GM10248 (cell line): ENCODE measurements around the gene TPK1.

Source experiments
- CTCF ChIA-PET: fragments of 300-600 bp; sonication (Branson Sonifier 250); formaldehyde crosslinking; extraction: SDS; loops from one replicate; lab custom pipeline; 2021; ENCODE audit warnings: antibody characterized with exemption; lab: Yijun Ruan, JAX
- POLR2A ChIA-PET: fragments of 350-650 bp; sonication (Branson Sonifier 250); formaldehyde crosslinking; extraction: SDS; loops from one replicate; lab custom pipeline; 2020; ENCODE audit warnings: antibody characterized with exemption; lab: Yijun Ruan, JAX
- DNase-seq: peaks from one replicate; pipeline ENCODE4 v3.0.0; 2012; ENCODE audit errors: extremely low spot score
- TF ChIP-seq, protein P1 (sequence below): IDR thresholded peaks from 2 replicates; pipeline ENCODE4 v1.5.1; 2012; ENCODE audit warnings: mild to moderate bottlenecking, low read depth; ENCODE audit errors: extremely low read depth, missing control alignments, control extremely low read depth

The TPK1 gene

DNA sequence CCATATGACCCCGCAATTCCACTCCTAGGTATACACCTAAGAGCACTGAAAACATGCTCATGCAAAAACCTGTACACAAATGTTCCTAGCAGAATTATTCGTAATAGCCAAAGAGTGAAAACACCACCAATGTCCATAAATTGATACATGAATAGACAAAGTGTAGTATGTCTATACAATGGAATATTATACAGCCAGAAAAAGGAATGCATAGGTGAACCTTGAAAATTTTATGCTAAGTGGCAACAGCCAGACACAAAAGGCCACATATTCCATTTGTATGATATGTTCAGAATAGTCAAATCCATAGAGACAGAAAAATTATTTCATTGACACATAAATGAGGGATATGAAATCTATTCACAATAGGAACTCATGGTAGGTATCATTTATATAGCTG lies 351.4 kb downstream of the TPK1 start:
- ChIA-PET POLR2A (no interaction called here), CTCF (no interaction called here)
- DNase-seq: no peak
- TF ChIP-seq, protein P1, sequence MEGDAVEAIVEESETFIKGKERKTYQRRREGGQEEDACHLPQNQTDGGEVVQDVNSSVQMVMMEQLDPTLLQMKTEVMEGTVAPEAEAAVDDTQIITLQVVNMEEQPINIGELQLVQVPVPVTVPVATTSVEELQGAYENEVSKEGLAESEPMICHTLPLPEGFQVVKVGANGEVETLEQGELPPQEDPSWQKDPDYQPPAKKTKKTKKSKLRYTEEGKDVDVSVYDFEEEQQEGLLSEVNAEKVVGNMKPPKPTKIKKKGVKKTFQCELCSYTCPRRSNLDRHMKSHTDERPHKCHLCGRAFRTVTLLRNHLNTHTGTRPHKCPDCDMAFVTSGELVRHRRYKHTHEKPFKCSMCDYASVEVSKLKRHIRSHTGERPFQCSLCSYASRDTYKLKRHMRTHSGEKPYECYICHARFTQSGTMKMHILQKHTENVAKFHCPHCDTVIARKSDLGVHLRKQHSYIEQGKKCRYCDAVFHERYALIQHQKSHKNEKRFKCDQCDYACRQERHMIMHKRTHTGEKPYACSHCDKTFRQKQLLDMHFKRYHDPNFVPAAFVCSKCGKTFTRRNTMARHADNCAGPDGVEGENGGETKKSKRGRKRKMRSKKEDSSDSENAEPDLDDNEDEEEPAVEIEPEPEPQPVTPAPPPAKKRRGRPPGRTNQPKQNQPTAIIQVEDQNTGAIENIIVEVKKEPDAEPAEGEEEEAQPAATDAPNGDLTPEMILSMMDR: no peak

DNA sequence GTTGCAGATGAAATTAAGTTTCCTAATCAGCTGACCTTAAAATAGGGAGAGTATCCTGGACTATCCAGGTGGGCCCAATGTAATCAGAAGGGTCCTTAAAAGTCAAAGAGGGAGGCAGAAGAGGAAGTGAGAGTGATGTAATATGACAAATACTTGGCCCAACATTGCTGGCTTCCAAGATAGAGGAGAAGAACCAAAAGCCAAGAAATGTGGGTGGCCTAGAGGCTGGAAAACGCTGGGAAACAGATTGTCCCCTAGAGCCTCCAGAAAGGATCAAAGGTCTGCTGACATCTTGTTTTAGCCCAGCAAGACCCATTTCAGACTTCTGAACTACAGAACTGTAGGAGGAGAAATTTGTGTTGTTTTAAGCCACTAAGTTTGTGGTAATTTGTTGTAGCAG lies 352.7 kb downstream of the TPK1 start:
- DNase-seq: no peak
- CTCF ChIA-PET: interaction anchor here (1.4 to 1.5 kb wide), 2 partner anchors 9 to 34 kb away, joined by 3 read pairs; no protein-coding TSS in a partner anchor
- TF ChIP-seq, protein P1: no peak
- POLR2A ChIA-PET: no interaction called here

DNA sequence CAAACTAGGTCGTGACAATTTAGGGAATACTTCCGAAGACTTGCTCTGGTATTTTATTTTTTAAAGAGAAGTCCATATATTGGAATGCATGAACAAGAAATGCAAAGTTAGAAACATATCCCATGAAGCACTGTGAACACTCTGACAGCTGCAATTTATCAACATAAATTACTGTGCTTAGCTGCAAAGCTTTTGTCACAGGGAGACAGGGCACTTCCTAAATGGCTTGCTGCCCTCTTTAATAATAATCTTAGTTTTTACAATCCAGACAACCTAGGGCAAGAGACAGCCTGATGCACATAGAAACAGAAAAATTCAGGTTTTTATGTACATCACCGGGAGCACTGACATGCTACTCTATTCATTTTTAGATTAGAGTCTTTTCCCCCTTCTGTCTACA lies 354.0 kb downstream of the TPK1 start:
- ChIA-PET CTCF (interaction anchor here (0.6 to 1.5 kb wide), 4 partner anchors 8 to 35 kb away, joined by 3 to 4 read pairs (median 3); no protein-coding TSS in a partner anchor), POLR2A (no interaction called here)
- DNase-seq: no peak
- TF ChIP-seq, protein P1: no peak

DNA sequence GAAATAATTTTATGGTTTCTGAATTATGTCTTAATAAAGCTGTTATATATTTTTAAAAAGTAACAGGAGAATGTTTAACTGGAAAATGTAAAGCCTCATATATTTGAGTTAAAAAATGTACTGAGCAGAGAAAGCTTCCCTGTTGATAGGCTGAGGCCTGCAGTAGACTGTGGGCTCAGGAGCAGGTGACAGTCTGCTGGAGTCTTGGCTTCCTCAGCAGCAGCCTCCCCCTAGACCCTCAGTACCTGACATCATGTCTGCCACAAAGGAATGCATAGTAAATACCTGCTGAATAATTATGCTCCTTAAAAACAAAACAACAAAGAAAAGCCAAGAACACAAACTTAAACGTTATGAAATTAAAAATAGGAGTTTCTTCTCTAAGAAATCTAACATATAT lies 358.5 kb downstream of the TPK1 start:
- TF ChIP-seq, protein P1: no peak
- DNase-seq: no peak
- ChIA-PET CTCF (no interaction called here), POLR2A (no interaction called here)

DNA sequence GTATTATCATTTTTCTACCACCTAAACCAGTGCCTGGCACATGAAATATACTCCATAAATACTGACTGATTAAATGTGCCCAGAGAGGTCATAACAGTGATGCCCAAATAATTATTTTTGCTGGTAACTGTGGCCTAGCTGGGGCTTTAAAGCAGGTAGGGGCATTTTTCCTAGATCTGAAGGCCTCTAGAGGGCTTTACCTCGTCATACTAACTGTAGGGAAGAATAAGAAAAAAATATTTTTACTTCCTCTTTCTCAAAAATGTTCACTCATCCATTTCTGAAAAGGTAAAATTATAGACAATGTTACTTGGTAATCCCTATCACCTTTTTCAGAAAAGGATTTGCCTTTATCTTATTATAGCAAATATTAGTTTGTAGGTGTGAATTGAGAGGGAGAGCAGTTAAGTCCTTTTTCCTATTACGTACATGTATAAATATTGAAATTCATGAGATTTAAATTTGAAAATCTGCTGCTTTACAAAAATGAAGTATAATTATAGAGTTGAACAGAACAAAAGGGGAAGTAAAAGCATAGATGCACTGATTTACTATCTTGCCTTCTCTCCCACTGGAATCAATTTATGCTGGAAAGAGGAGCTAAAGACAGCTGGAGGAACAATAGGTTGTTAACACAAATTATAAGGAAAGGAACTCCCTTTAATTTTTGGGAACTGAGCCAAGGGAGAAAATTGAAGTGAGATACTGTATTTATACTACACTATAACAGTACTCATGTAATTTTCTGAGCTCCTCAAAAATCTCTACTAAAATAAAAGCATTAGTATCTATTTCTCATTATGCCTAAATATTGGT lies 360.8 kb downstream of the TPK1 start:
- no peak for DNase-seq
- TF ChIP-seq, protein P1: no peak
- ChIA-PET CTCF (interaction anchor here (0.9 to 1.5 kb wide), 2 partner anchors 29 to 40 kb away, joined by 3 read pairs; no protein-coding TSS in a partner anchor), POLR2A (no interaction called here)

DNA sequence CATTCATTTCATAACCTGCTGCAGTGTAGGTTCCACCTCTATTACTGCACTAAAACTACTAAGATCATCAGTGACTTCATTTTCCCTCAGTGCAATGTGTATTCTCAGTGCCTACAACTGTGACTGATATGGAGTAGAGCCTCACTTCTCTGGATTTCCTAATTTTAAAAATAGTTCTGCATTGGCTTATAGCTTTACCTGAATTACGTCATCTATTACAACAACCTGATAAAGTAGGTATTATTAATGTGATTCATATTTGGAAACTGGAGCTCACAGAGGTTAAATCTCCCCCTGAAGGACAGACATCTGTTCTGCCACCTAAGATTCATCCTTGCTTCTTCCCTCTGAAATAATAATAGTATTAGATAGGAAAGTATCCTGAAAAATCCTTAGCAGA lies 361.5 kb downstream of the TPK1 start:
- POLR2A ChIA-PET: no interaction called here
- DNase-seq: no peak
- CTCF ChIA-PET: interaction anchor here (1.3 to 1.6 kb wide), 2 partner anchors 8 to 18 kb away, joined by 3 to 6 read pairs; no protein-coding TSS in a partner anchor
- TF ChIP-seq, protein P1: no peak
